ENCODE measurements around the gene NTRK3.

Gene NTRK3

DNA sequence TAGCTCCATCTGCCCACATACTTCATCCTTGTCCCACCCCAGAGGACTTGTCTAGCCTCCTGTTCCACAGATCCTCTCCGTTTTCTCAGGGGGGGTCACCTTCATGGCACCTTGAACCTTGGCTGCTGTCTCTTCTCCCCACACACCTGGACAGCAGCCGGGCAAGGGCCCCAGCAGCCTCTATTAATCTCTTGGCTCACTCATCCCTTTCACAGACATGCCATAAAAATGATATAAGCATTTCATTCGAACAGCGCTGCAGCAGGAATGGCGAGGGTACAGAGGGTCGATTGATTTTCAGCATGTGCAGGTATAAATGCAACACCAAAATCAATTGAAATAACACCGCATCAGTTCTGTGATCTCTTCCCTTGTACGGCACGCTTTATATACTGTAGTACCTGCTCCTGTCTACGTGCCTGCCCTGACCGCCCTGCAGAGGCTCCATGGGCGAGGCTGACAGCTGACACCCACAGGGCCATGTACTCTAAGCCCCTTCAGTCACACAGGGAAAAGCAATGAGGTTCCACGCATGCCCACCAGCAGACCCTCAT, 209.9 kb downstream of the NTRK3 start:
- no peak for TF ChIP-seq ZC3H10 (CRISPR knock-in tag; IDR thresholded peaks at IDR 0.05)
- TF ChIP-seq OSR1 (CRISPR knock-in tag; IDR thresholded peaks at IDR 0.05): no peak
- TF ChIP-seq BACH2 (CRISPR knock-in tag; IDR thresholded peaks at IDR 0.05; ENCODE audit: borderline replicate concordance): no peak
- no peak for TF ChIP-seq ZNF70 (CRISPR knock-in tag; IDR thresholded peaks at IDR 0.05)
- no peak for TF ChIP-seq SNAI2 (CRISPR knock-in tag; IDR thresholded peaks at IDR 0.05)
- no peak for TF ChIP-seq TCF4 (CRISPR knock-in tag; IDR thresholded peaks at IDR 0.05; ENCODE audit: borderline replicate concordance)
- TF ChIP-seq ESRRG (CRISPR knock-in tag; IDR thresholded peaks at IDR 0.05): no peak
- TF ChIP-seq, protein P1, sequence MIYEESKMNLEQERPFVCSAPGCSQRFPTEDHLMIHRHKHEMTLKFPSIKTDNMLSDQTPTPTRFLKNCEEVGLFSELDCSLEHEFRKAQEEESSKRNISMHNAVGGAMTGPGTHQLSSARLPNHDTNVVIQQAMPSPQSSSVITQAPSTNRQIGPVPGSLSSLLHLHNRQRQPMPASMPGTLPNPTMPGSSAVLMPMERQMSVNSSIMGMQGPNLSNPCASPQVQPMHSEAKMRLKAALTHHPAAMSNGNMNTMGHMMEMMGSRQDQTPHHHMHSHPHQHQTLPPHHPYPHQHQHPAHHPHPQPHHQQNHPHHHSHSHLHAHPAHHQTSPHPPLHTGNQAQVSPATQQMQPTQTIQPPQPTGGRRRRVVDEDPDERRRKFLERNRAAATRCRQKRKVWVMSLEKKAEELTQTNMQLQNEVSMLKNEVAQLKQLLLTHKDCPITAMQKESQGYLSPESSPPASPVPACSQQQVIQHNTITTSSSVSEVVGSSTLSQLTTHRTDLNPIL (CRISPR knock-in tag; IDR thresholded peaks at IDR 0.05; ENCODE audit: low read depth): no peak

DNA sequence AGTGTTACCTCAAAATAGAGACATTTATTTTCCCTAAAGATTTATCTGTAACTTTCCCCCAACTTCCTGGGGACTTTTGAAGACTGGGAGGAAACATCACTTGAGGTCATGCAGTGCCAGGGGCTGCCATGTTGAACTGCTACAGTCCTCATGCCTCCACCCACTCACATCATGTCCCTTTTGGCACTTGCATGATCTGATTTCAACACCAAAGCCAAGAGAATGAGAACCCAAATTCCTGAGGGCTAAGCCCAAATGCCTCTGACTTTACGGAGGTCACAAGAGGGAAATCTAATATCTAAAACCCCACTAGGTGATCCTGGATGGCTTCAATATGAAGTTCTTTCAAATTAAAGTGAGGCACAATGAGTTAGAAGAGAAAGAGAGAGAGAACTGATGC, 213.1 kb downstream of the NTRK3 start:
- no peak for ATAC-seq
- TF ChIP-seq, protein P2, sequence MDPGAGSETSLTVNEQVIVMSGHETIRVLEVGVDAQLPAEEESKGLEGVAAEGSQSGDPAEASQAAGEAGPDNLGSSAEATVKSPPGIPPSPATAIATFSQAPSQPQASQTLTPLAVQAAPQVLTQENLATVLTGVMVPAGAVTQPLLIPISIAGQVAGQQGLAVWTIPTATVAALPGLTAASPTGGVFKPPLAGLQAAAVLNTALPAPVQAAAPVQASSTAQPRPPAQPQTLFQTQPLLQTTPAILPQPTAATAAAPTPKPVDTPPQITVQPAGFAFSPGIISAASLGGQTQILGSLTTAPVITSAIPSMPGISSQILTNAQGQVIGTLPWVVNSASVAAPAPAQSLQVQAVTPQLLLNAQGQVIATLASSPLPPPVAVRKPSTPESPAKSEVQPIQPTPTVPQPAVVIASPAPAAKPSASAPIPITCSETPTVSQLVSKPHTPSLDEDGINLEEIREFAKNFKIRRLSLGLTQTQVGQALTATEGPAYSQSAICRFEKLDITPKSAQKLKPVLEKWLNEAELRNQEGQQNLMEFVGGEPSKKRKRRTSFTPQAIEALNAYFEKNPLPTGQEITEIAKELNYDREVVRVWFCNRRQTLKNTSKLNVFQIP (CRISPR knock-in tag; IDR thresholded peaks at IDR 0.05; ENCODE audit: borderline replicate concordance, low read depth): no peak
- TF ChIP-seq TCF4 (CRISPR knock-in tag; IDR thresholded peaks at IDR 0.05; ENCODE audit: borderline replicate concordance) (no peak), ZFP3 (CRISPR knock-in tag; IDR thresholded peaks at IDR 0.05) (no peak), RARB (CRISPR knock-in tag; IDR thresholded peaks at IDR 0.05) (no peak), ZNF70 (CRISPR knock-in tag; IDR thresholded peaks at IDR 0.05) (no peak), ZNF565 (CRISPR knock-in tag; conservative IDR thresholded peaks at IDR 0.05; ENCODE audit: low read depth) (no peak), ZFP30 (CRISPR knock-in tag; IDR thresholded peaks at IDR 0.05) (no peak), ARNTL (CRISPR knock-in tag; IDR thresholded peaks at IDR 0.05; ENCODE audit: borderline replicate concordance, low read depth) (no peak), ESRRG (CRISPR knock-in tag; IDR thresholded peaks at IDR 0.05) (no peak), ZC3H10 (CRISPR knock-in tag; IDR thresholded peaks at IDR 0.05) (no peak), SNAI2 (CRISPR knock-in tag; IDR thresholded peaks at IDR 0.05) (no peak), OSR1 (CRISPR knock-in tag; IDR thresholded peaks at IDR 0.05) (no peak), CSDC2 (CRISPR knock-in tag; IDR thresholded peaks at IDR 0.05) (no peak), ZNF8 (CRISPR knock-in tag; IDR thresholded peaks at IDR 0.05) (no peak), ISL1 (CRISPR knock-in tag; IDR thresholded peaks at IDR 0.05) (no peak), GLIS3 (CRISPR knock-in tag; IDR thresholded peaks at IDR 0.05) (no peak)
- TF ChIP-seq, protein P3, sequence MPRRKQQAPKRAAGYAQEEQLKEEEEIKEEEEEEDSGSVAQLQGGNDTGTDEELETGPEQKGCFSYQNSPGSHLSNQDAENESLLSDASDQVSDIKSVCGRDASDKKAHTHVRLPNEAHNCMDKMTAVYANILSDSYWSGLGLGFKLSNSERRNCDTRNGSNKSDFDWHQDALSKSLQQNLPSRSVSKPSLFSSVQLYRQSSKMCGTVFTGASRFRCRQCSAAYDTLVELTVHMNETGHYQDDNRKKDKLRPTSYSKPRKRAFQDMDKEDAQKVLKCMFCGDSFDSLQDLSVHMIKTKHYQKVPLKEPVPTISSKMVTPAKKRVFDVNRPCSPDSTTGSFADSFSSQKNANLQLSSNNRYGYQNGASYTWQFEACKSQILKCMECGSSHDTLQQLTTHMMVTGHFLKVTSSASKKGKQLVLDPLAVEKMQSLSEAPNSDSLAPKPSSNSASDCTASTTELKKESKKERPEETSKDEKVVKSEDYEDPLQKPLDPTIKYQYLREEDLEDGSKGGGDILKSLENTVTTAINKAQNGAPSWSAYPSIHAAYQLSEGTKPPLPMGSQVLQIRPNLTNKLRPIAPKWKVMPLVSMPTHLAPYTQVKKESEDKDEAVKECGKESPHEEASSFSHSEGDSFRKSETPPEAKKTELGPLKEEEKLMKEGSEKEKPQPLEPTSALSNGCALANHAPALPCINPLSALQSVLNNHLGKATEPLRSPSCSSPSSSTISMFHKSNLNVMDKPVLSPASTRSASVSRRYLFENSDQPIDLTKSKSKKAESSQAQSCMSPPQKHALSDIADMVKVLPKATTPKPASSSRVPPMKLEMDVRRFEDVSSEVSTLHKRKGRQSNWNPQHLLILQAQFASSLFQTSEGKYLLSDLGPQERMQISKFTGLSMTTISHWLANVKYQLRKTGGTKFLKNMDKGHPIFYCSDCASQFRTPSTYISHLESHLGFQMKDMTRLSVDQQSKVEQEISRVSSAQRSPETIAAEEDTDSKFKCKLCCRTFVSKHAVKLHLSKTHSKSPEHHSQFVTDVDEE (CRISPR knock-in tag; IDR thresholded peaks at IDR 0.05): no peak
- TF ChIP-seq, protein P4, sequence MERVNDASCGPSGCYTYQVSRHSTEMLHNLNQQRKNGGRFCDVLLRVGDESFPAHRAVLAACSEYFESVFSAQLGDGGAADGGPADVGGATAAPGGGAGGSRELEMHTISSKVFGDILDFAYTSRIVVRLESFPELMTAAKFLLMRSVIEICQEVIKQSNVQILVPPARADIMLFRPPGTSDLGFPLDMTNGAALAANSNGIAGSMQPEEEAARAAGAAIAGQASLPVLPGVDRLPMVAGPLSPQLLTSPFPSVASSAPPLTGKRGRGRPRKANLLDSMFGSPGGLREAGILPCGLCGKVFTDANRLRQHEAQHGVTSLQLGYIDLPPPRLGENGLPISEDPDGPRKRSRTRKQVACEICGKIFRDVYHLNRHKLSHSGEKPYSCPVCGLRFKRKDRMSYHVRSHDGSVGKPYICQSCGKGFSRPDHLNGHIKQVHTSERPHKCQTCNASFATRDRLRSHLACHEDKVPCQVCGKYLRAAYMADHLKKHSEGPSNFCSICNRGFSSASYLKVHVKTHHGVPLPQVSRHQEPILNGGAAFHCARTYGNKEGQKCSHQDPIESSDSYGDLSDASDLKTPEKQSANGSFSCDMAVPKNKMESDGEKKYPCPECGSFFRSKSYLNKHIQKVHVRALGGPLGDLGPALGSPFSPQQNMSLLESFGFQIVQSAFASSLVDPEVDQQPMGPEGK (CRISPR knock-in tag; IDR thresholded peaks at IDR 0.05; ENCODE audit: borderline replicate concordance): no peak
- TF ChIP-seq, protein P5, sequence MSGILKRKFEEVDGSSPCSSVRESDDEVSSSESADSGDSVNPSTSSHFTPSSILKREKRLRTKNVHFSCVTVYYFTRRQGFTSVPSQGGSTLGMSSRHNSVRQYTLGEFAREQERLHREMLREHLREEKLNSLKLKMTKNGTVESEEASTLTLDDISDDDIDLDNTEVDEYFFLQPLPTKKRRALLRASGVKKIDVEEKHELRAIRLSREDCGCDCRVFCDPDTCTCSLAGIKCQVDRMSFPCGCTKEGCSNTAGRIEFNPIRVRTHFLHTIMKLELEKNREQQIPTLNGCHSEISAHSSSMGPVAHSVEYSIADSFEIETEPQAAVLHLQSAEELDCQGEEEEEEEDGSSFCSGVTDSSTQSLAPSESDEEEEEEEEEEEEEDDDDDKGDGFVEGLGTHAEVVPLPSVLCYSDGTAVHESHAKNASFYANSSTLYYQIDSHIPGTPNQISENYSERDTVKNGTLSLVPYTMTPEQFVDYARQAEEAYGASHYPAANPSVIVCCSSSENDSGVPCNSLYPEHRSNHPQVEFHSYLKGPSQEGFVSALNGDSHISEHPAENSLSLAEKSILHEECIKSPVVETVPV (CRISPR knock-in tag; IDR thresholded peaks at IDR 0.05): no peak
- TF ChIP-seq, protein P1 (CRISPR knock-in tag; IDR thresholded peaks at IDR 0.05; ENCODE audit: low read depth): no peak

More for the DNA sequence above, 209.9 kb downstream of the NTRK3 start:
- ATAC-seq: no peak

Measured in SK-N-SH treated with all-trans-retinoic acid at 6 μM for 48 hours (cell line).